DND-41 (cell line): ENCODE measurements around the gene CD55.

ENCODE experiments used
- ATAC-seq: fragments of 200-7000 bp; cut with Tn5 transposase; 3 replicates; pipeline ENCODE4 v1.9.1; 2021; ENCODE audit warnings: low read depth; ENCODE audit not compliant: insufficient read depth
- DNase-seq: peaks from one replicate; pipeline ENCODE4 v3.0.0-alpha.2; 2020
- H2AFZ ChIP-seq: 2 replicates; pipeline ENCODE4 v1.6.0; 2012; ENCODE audit warnings: low read depth, low read length
- H3K27ac ChIP-seq: 2 replicates; pipeline ENCODE4 v1.5.1; 2012; ENCODE audit warnings: low read length, inconsistent platforms
- H3K27me3 ChIP-seq: fragments of 200-600 bp; sonication (generic); 2 replicates; pipeline ENCODE4 v1.6.0; 2012; ENCODE audit warnings: low read length, mild to moderate bottlenecking, inconsistent platforms; ENCODE audit not compliant: insufficient read depth, poor library complexity
- H3K36me3 ChIP-seq: 2 replicates; pipeline ENCODE4 v1.5.1; 2012; ENCODE audit warnings: low read length, inconsistent platforms; ENCODE audit not compliant: insufficient read depth
- H3K4me1 ChIP-seq: 2 replicates; pipeline ENCODE4 v1.5.1; 2012; ENCODE audit warnings: mild to moderate bottlenecking, low read length; ENCODE audit not compliant: insufficient read depth
- H3K4me2 ChIP-seq: 2 replicates; pipeline ENCODE4 v1.6.0; 2012; ENCODE audit warnings: mild to moderate bottlenecking, moderate library complexity, low read length, inconsistent platforms; ENCODE audit not compliant: insufficient read depth
- H3K4me3 ChIP-seq, 2 experiments: fragments of 200-600 bp in 1 of 2; shearing (Covaris generic) in 1 of 2; 2 replicates each; pipeline ENCODE4 v1.5.1; 2012 to 2016; ENCODE audit warnings: inconsistent platforms in 2 of 2, low read length in 2 of 2, mild to moderate bottlenecking in 2 of 2, low read depth in 1 of 2, moderate library complexity in 1 of 2
- H3K79me2 ChIP-seq: 2 replicates; pipeline ENCODE4 v1.6.0; 2012; ENCODE audit warnings: low read length, inconsistent platforms; ENCODE audit not compliant: insufficient read depth
- H3K9ac ChIP-seq: 2 replicates; pipeline ENCODE4 v1.6.0; 2012; ENCODE audit warnings: low read depth, mild to moderate bottlenecking, inconsistent platforms, low read length, moderate library complexity
- H3K9me3 ChIP-seq: 2 replicates; pipeline ENCODE4 v1.5.1; 2012; ENCODE audit warnings: low read length, moderate library complexity, mild to moderate bottlenecking, inconsistent platforms; ENCODE audit not compliant: insufficient read depth, severe bottlenecking
- H4K20me1 ChIP-seq: 2 replicates; pipeline ENCODE4 v1.6.0; 2012; ENCODE audit warnings: low read length; ENCODE audit not compliant: insufficient read depth
- EZH2 ChIP-seq: IDR thresholded peaks from 3 replicates; pipeline ENCODE4 v1.6.1; 2012; ENCODE audit warnings: borderline replicate concordance, low read depth, mild to moderate bottlenecking, moderate library complexity, low read length, inconsistent platforms; ENCODE audit not compliant: severe bottlenecking
- TF ChIP-seq, protein P1 (sequence below): IDR thresholded peaks from 2 replicates; pipeline ENCODE4 v1.5.1; 2012; ENCODE audit warnings: borderline replicate concordance, low read length, moderate library complexity, mild to moderate bottlenecking; ENCODE audit not compliant: poor library complexity, severe bottlenecking; ENCODE audit errors: extremely low read depth

CD55 gene

DNA sequence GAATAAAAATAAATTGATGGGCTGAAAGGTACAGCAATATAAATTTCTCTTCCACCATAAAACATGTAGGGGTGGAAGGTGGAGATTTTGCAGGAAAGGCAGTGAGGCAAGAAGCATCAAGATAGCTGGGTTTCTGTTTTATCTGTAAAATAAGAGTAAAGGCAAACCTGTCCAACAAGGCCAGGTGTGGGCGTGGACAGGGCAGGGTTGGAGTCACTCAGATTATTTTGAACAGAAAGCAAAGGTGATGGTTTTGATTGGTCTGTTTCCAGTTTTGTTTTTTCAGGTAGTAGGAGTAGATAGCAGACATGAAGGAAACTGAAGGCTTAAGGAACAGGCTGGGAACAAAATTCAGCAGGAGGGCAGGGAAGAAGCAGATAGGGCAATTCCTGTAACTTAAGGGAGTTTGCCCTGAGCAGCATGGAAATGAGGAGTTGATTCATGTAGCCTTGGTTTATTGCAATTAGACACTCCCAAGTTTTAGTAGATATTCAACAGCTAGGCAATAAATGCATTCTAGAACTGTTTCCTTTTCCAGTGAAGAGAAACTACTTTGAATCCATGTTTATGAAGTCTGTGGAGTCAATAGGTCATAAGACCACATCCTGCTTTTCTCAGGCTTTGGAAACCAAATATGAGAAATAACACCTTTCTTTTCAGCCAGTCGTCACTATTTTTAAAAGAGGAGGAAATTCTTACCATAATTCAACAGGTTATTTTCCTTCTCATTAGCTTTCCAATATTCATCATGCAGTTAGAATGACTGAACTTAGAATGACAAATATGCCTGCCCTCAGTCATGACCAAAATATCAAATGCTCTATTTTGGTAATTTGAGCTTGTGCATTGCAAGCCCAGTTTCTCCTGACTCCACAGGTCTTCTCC is 38.7 kb upstream of the CD55 start:
- DNase-seq = no peak
- no peaks in the 10 kb centered on the region for H3K36me3 ChIP-seq
- H3K27ac ChIP-seq = no peak overlapping the region
- H2AFZ ChIP-seq = no peak overlapping the region
- H3K27me3 ChIP-seq = no peaks in the 10 kb centered on the region
- H3K4me3 ChIP-seq = no peak overlapping the region
- peak; percentile 59 for ATAC-seq
- H3K4me2 ChIP-seq = no peak overlapping the region
- H3K9me3 ChIP-seq = no peaks in the 10 kb centered on the region
- no peaks in the 10 kb centered on the region for H4K20me1 ChIP-seq
- TF ChIP-seq, protein P1, sequence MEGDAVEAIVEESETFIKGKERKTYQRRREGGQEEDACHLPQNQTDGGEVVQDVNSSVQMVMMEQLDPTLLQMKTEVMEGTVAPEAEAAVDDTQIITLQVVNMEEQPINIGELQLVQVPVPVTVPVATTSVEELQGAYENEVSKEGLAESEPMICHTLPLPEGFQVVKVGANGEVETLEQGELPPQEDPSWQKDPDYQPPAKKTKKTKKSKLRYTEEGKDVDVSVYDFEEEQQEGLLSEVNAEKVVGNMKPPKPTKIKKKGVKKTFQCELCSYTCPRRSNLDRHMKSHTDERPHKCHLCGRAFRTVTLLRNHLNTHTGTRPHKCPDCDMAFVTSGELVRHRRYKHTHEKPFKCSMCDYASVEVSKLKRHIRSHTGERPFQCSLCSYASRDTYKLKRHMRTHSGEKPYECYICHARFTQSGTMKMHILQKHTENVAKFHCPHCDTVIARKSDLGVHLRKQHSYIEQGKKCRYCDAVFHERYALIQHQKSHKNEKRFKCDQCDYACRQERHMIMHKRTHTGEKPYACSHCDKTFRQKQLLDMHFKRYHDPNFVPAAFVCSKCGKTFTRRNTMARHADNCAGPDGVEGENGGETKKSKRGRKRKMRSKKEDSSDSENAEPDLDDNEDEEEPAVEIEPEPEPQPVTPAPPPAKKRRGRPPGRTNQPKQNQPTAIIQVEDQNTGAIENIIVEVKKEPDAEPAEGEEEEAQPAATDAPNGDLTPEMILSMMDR = no peak
- no peak for TF ChIP-seq EZH2
- H3K9ac ChIP-seq = no peak overlapping the region
- peaks cover 5% of the 10 kb centered on the region; the same call in 1 of the 2 replicates for H3K4me1 ChIP-seq
- H3K79me2 ChIP-seq = no peaks in the 10 kb centered on the region

DNA sequence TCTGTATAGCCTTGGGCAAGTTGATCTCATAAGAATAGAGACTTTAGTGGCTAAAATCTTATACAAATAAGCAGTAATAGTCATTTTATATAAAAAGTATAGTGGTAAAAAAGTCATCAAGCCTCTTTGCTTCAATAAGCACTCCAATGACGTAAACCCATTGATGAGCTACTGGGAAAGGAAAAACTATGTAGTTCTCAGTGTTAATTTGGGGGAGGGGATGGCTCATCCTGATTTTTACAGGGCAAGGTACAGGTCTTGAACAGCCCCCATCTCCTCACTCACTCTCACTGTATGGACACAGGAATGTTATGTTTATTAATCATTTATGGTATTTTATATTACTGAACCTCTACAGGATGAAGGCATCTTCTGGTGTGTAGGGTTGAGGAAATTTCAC is 38.1 kb upstream of the CD55 start:
- no peak overlapping the region for H2AFZ ChIP-seq
- no peaks in the 10 kb centered on the region for H4K20me1 ChIP-seq
- no peak for TF ChIP-seq EZH2
- TF ChIP-seq, protein P1 = no peak
- H3K27me3 ChIP-seq = no peaks in the 10 kb centered on the region
- H3K4me1 ChIP-seq = peaks cover 5% of the 10 kb centered on the region; the same call in 1 of the 2 replicates
- H3K4me2 ChIP-seq = no peak overlapping the region
- H3K9ac ChIP-seq = no peak overlapping the region
- DNase-seq (no peak), ATAC-seq (no peak)
- no peaks in the 10 kb centered on the region for H3K79me2 ChIP-seq
- H3K4me3 ChIP-seq = no peak overlapping the region
- no peaks in the 10 kb centered on the region for H3K9me3 ChIP-seq
- H3K27ac ChIP-seq = no peak overlapping the region
- no peaks in the 10 kb centered on the region for H3K36me3 ChIP-seq

DNA sequence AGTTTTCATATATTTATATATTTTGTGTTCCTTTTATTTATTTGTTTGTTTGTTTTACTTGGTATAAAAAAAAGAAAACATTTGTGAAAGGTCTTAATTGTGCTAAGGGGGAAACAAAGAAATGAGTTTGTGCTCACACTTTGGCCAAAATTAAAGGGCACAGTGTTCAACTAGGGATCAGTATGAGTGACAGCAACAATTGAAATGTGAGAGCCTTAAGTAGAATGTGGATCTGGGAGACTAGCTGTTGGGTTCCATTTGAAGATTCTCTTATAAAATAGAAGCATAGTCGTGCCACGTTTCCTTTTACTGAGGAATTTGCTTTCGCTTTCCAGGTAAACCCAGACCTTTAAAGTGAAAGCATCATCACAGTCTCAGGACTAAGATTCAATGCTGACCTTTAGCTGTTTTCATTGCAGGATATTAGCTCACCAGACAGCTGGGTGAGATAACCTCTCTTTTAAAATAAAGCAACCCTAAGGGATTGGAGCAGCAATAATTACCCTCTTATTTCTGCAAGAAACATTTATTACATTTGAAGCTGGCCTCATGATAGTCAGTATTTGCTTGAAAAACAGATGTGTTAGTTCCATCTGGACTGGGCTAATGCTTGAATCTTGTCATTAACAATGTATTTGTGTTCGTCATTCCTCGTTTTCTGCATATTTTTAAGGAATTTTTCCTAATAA is 37.1 kb upstream of the CD55 start:
- DNase-seq (no peak), ATAC-seq (no peak)
- Histone ChIP-seq H3K36me3 (no peaks in the 10 kb centered on the region), H3K9ac (no peak overlapping the region), H3K4me1 (peaks cover 5% of the 10 kb centered on the region; the same call in 1 of the 2 replicates), H3K4me2 (no peak overlapping the region), H3K9me3 (no peaks in the 10 kb centered on the region), H3K79me2 (no peaks in the 10 kb centered on the region), H4K20me1 (no peaks in the 10 kb centered on the region), H3K27me3 (no peaks in the 10 kb centered on the region), H3K27ac (no peak overlapping the region), H3K4me3 (no peak overlapping the region), H2AFZ (no peak overlapping the region)
- TF ChIP-seq, protein P1 = no peak
- TF ChIP-seq EZH2 = no peak
